ENCODE data around the gene EIF4B. TPM values are rescaled to one million over a fixed set of nuclear protein-coding genes. Genes with fewer than 3 reads are reported as not detected.
A peak's percentile ranks its signal among the peaks of the same experiment; 100 is the strongest.

EIF4B gene
- total and polyA plus RNA-seq, 2 of the 13 experiments (the other 11 are each of a cell fraction or from before 2014, with no cell fraction given): 416 to 548 TPM

GRCh38 chr12:53048033-53048779, 42.0 kb downstream of the EIF4B start (continued):
- TF ChIP-seq ZBTB7B (CRISPR knock-in tag; IDR thresholded peaks at IDR 0.05) (0 out of 2 replicates have a peak, but pooled peaks have one; percentile 30), ZBTB40 (IDR thresholded peaks at IDR 0.05) (no peak), ZBTB40 (CRISPR knock-in tag; IDR thresholded peaks at IDR 0.05) (no peak), ZNF446 (CRISPR knock-in tag; IDR thresholded peaks at IDR 0.05) (no peak), ZNF230 (CRISPR knock-in tag; IDR thresholded peaks at IDR 0.05) (no peak), ZNF496 (CRISPR knock-in tag; IDR thresholded peaks at IDR 0.05; ENCODE audit: insufficient replicate concordance) (no peak), TEAD3 (CRISPR knock-in tag; optimal IDR thresholded peaks at IDR 0.05; ENCODE audit: borderline replicate concordance) (peak; percentile 75), MAZ (IDR thresholded peaks at IDR 0.05; ENCODE audit: borderline replicate concordance, low read depth, low read length) (no peak), MAZ (CRISPR knock-in tag; IDR thresholded peaks at IDR 0.05; ENCODE audit: low read depth) (0 out of 2 replicates have a peak, but pooled peaks have one; percentile 29), THAP9 (CRISPR knock-in tag; IDR thresholded peaks at IDR 0.05; ENCODE audit: borderline replicate concordance) (peak; percentile 55; the same call in 1 of the 2 replicates), CSRNP1 (CRISPR knock-in tag; IDR thresholded peaks at IDR 0.05) (no peak; the same call in 1 of the 2 replicates), FOXJ3 (CRISPR knock-in tag; IDR thresholded peaks at IDR 0.05; ENCODE audit: borderline replicate concordance) (no peak), ZNF337 (CRISPR knock-in tag; IDR thresholded peaks at IDR 0.05; ENCODE audit: borderline replicate concordance, low read depth) (no peak)
